Measurements from ENCODE around the gene TOR1AIP2. TPM values are rescaled to one million over a fixed set of nuclear protein-coding genes. Genes with fewer than 3 reads are reported as not detected.
"Not testable (repeated sequence)": the region's sequence is repeated elsewhere in the genome, so short reads cannot be mapped to it uniquely, and the experiment has no call there.

The TOR1AIP2 gene
- polyA plus RNA-seq, 1 experiment, result 48.4 TPM

DNA sequence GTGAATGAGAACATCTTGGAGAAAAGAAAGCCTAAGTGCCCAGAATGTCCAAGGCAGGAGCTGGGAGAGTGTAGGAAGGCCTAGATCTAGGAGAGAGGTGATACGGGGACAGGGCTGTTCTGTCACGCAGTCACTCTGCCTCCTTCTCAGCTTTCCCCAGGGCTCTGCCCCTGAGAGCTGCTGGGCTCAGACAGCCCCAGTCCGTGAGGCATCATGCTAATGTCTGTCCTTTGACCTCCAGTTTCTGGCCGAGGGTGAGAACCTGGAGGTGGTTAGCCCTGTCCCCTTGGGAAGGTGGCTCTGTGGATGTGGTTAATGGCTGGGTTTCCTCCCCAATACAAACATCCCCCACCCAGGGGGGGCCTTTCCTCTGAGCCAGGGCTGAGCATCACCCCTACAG, 71.3 kb downstream of the TOR1AIP2 start:
- peaks cover 30% of the 10 kb centered on the region for H3K27me3 ChIP-seq (ENCODE audit: control insufficient read depth, insufficient read depth, low read length)
- no peak overlapping the region for H3K27ac ChIP-seq (ENCODE audit: low read depth, low read length)
- TF ChIP-seq CTCF (IDR thresholded peaks at IDR 0.05; ENCODE audit: low read depth, low read length), result no peak
- no peak overlapping the region for H3K4me3 ChIP-seq (ENCODE audit: low read depth, low read length)
- ChIA-PET CTCF (interaction anchor here (3.2 to 14.7 kb wide), 2 partner anchors 10 to 102 kb away, joined by 40 to 1155 read pairs; no protein-coding TSS in a partner anchor), POLR2A (no interaction called here)
- no peaks in the 10 kb centered on the region for H3K9me3 ChIP-seq (ENCODE audit: control insufficient read depth, insufficient read depth, low read length)
- DNase-seq (ENCODE audit: low read depth, low spot score), result no peak

DNA sequence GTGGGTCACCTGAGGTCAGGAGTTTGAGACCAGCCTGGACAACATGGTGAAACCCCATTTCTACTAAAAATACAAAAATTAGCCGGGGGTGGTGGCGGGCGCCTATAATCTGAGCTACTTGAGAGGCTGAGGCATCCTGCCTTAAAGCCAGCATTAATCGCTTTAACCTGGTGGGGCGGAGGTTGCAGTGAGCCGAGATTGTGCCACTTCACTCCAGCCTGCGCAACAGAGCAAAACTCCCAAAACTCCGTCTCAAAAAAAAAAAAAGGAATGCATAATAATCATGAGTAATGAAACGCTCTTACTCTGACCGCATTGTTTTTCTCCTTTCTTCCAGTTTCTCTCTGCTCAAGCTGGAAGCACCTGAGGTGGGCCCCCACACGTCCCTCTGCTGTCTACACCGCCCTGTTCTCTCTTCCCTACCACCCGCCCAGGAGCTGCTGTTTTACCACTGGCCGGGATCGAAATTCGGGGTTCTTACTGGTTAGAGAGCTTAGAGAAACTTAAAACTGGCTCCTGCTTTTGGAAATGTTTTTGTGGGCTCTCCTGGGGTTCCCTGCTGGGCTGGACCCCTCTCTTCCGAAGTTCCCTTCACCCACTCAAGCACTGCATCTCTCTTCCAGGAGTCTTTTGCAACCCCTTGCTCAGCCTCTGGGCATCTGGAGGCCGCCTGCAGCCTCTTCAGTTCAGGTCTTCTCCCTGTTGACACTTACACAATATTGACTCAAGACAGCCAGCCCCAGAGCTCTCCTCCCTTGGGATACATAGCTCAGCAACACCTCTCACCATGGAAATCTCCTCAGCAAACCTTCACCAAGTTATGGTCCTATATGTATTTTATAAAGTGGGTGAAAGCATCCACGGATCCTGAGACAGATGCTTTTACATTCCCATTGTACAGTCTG, 72.1 kb downstream of the TOR1AIP2 start:
- no peak for DNase-seq (ENCODE audit: low read depth, low spot score)
- H3K9me3 ChIP-seq (ENCODE audit: control insufficient read depth, insufficient read depth, low read length), result no peaks in the 10 kb centered on the region
- H3K27ac ChIP-seq (ENCODE audit: low read depth, low read length), result no peak overlapping the region
- peaks cover 36% of the 10 kb centered on the region for H3K27me3 ChIP-seq (ENCODE audit: control insufficient read depth, insufficient read depth, low read length)
- ChIA-PET POLR2A (no interaction called here), CTCF (interaction anchor here (3.2 to 14.7 kb wide), 2 partner anchors 10 to 101 kb away, joined by 40 to 1155 read pairs; no protein-coding TSS in a partner anchor)
- no peak for TF ChIP-seq CTCF (IDR thresholded peaks at IDR 0.05; ENCODE audit: low read depth, low read length)
- no peak overlapping the region for H3K4me3 ChIP-seq (ENCODE audit: low read depth, low read length)

- H3K9me3 ChIP-seq (ENCODE audit: control insufficient read depth, insufficient read depth, low read length); H3K27ac ChIP-seq (ENCODE audit: low read depth, low read length); POLR2A ChIA-PET; DNase-seq (ENCODE audit: low read depth, low spot score); H3K4me3 ChIP-seq (ENCODE audit: low read depth, low read length): not testable (repeated sequence)
- H3K27me3 ChIP-seq (ENCODE audit: control insufficient read depth, insufficient read depth, low read length), result peaks cover 33% of the 10 kb centered on the region
- CTCF ChIA-PET, result interaction anchor here (0.6 to 14.7 kb wide), 3 partner anchors 11 to 205 kb away, joined by 3 to 1155 read pairs (median 40); no protein-coding TSS in a partner anchor
Measured at GRCh38 chr1:179804417-179804816, 73.2 kb downstream of the TOR1AIP2 start.

DNA sequence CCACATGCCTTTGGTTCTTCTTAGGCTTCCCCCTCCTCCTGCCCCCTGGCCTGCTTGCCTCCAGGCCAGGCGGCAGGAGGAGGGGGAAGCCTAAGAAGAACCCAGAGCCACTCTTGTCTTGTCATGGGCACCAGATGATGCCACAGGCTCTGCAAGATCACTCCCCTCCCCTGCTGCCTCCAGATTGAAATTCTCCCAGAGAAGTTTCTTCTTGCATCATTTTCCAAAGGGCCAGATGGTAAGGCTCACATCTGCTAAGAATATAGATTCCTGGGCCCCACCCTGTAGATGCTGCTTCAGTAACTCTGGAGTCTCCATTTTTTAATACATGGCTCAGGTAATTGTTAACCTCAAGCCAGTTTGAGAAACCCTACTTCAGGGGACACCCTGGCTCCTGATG, 73.7 kb downstream of the TOR1AIP2 start:
- ChIA-PET CTCF (interaction anchor here (3.2 to 14.7 kb wide), 2 partner anchors 12 to 99 kb away, joined by 40 to 1155 read pairs; no protein-coding TSS in a partner anchor), POLR2A (no interaction called here)
- DNase-seq (ENCODE audit: low read depth, low spot score), result no peak
- TF ChIP-seq CTCF (IDR thresholded peaks at IDR 0.05; ENCODE audit: low read depth, low read length), result no peak
- Histone ChIP-seq H3K9me3 (ENCODE audit: control insufficient read depth, insufficient read depth, low read length) (no peaks in the 10 kb centered on the region), H3K27me3 (ENCODE audit: control insufficient read depth, insufficient read depth, low read length) (peaks cover 36% of the 10 kb centered on the region), H3K27ac (ENCODE audit: low read depth, low read length) (no peak overlapping the region), H3K4me3 (ENCODE audit: low read depth, low read length) (no peak overlapping the region)

GRCh38 chr1:179803104-179803503, 74.5 kb downstream of the TOR1AIP2 start:
- ChIA-PET CTCF (interaction anchor here (0.6 to 3.6 kb wide), 2 partner anchors 12 to 97 kb away, joined by 3 to 17 read pairs; no protein-coding TSS in a partner anchor), POLR2A (no interaction called here)
- no peak for TF ChIP-seq CTCF (IDR thresholded peaks at IDR 0.05; ENCODE audit: low read depth, low read length)
- Histone ChIP-seq H3K4me3 (ENCODE audit: low read depth, low read length) (no peak overlapping the region), H3K27me3 (ENCODE audit: control insufficient read depth, insufficient read depth, low read length) (peaks cover 39% of the 10 kb centered on the region), H3K9me3 (ENCODE audit: control insufficient read depth, insufficient read depth, low read length) (no peaks in the 10 kb centered on the region), H3K27ac (ENCODE audit: low read depth, low read length) (no peak overlapping the region)
- no peak for DNase-seq (ENCODE audit: low read depth, low spot score)

Data from AG04450 (cell line).